WTC11 (cell line): ENCODE data around the gene HK2. TPM values are rescaled to one million over a fixed set of nuclear protein-coding genes. Genes with fewer than 3 reads are reported as not detected.

ENCODE experiments used
- ATAC-seq: fragments of 200-7000 bp; cut with Tn5 transposase; 2 replicates; pipeline ENCODE4 v1.10.0; 2021; ENCODE audit warnings: mild to moderate bottlenecking, moderate library complexity
- CTCF ChIA-PET: fragments of 300-600 bp; sonication (Branson Sonifier 250); formaldehyde crosslinking; loops from one replicate; lab custom pipeline; 2021; ENCODE audit warnings: antibody characterized with exemption; lab: Charles Lee
- POLR2A ChIA-PET: fragments of 350-600 bp; sonication (Branson Sonifier 250); formaldehyde crosslinking; loops from one replicate; lab custom pipeline; 2021; ENCODE audit warnings: antibody characterized with exemption; lab: Charles Lee
- DNase-seq: peaks from one replicate; pipeline ENCODE4 v3.0.0; 2021; ENCODE audit warnings: low spot score
- H3K27ac Mint-ChIP-seq: 2 replicates; pipeline ENCODE4 v1.8.0; 2021; ENCODE audit warnings: mixed read lengths
- H3K27me3 Mint-ChIP-seq: 2 replicates; pipeline ENCODE4 v1.8.0; 2021; ENCODE audit warnings: low read depth, mild to moderate bottlenecking, moderate library complexity, mixed read lengths
- H3K36me3 Mint-ChIP-seq: 2 replicates; pipeline ENCODE4 v1.8.0; 2021; ENCODE audit warnings: mixed read lengths
- H3K4me1 Mint-ChIP-seq: 2 replicates; pipeline ENCODE4 v1.8.0; 2022; ENCODE audit warnings: mixed read lengths
- H3K4me3 Mint-ChIP-seq: 2 replicates; pipeline ENCODE4 v1.8.0; 2021; ENCODE audit warnings: mild to moderate bottlenecking, moderate library complexity, mixed read lengths
- H3K9me3 Mint-ChIP-seq: 2 replicates; pipeline ENCODE4 v1.8.0; 2021; ENCODE audit warnings: mixed read lengths
- CBFB ChIP-seq: sonication (generic); formaldehyde crosslinking; IDR thresholded peaks from 2 replicates; pipeline ENCODE4 v1.8.1; 2022; ENCODE audit warnings: mild to moderate bottlenecking, low read depth, missing genetic modification reagents
- CREB1 ChIP-seq: sonication (generic); formaldehyde crosslinking; IDR thresholded peaks from 2 replicates; pipeline ENCODE4 v1.8.0; 2023; ENCODE audit warnings: mild to moderate bottlenecking, missing genetic modification reagents
- CREM ChIP-seq: sonication (generic); formaldehyde crosslinking; IDR thresholded peaks from 2 replicates; pipeline ENCODE4 v1.8.1; 2022; ENCODE audit warnings: mild to moderate bottlenecking, missing genetic modification reagents, moderate library complexity
- ELF4 ChIP-seq: sonication (generic); formaldehyde crosslinking; IDR thresholded peaks from 2 replicates; pipeline ENCODE4 v1.8.1; 2022; ENCODE audit warnings: low read depth, mild to moderate bottlenecking, moderate library complexity, missing genetic modification reagents
- IRF2 ChIP-seq: sonication (generic); formaldehyde crosslinking; IDR thresholded peaks from 2 replicates; pipeline ENCODE4 v1.8.0; 2022; ENCODE audit warnings: low read depth, missing genetic modification reagents, borderline replicate concordance
- KAT7 ChIP-seq: sonication (generic); formaldehyde crosslinking; IDR thresholded peaks from 2 replicates; pipeline ENCODE4 v1.8.1; 2023; ENCODE audit warnings: missing genetic modification reagents, mild to moderate bottlenecking, borderline replicate concordance
- MXD4 ChIP-seq: fragments of 250-450 bp; sonication (Bioruptor Pico); IDR thresholded peaks from 2 replicates; pipeline ENCODE4 v1.8.0; 2021; ENCODE audit warnings: mild to moderate bottlenecking, moderate library complexity, borderline replicate concordance
- NFYB ChIP-seq: sonication (generic); formaldehyde crosslinking; conservative IDR thresholded peaks from 2 replicates; pipeline ENCODE4 v1.8.0; 2022; ENCODE audit warnings: low read depth, missing genetic modification reagents
- OVOL2 ChIP-seq: fragments of 250-450 bp; sonication (Bioruptor Pico); IDR thresholded peaks from 2 replicates; pipeline ENCODE4 v1.9.0; 2021; ENCODE audit warnings: mild to moderate bottlenecking, borderline replicate concordance
- SMAD3 ChIP-seq: sonication (generic); formaldehyde crosslinking; IDR thresholded peaks from 2 replicates; pipeline ENCODE4 v1.8.0; 2022; ENCODE audit warnings: missing genetic modification reagents, mild to moderate bottlenecking, borderline replicate concordance
- SOX15 ChIP-seq: fragments of 250-450 bp; sonication (Bioruptor Pico); IDR thresholded peaks from 2 replicates; pipeline ENCODE4 v1.9.0; 2021; ENCODE audit warnings: mild to moderate bottlenecking
- TP53 ChIP-seq: sonication (generic); formaldehyde crosslinking; IDR thresholded peaks from 2 replicates; pipeline ENCODE4 v1.8.1; 2023; ENCODE audit warnings: mild to moderate bottlenecking, missing genetic modification reagents
- ZBTB21 ChIP-seq: sonication (generic); formaldehyde crosslinking; IDR thresholded peaks from 2 replicates; pipeline ENCODE4 v1.8.1; 2023; ENCODE audit warnings: mild to moderate bottlenecking, missing genetic modification reagents, borderline replicate concordance
- total RNA-seq: library from RNA; stranded (reverse); gene quantifications from 3 replicates; pipeline ENCODE4 v1.2.3, GENCODE V29; 2021
- TF ChIP-seq, protein P1 (sequence below): fragments of 250-450 bp; sonication (Bioruptor Pico); IDR thresholded peaks from 2 replicates; pipeline ENCODE4 v1.9.0; 2021; ENCODE audit warnings: moderate library complexity, mild to moderate bottlenecking, inconsistent platforms, borderline replicate concordance
- TF ChIP-seq, protein P2 (sequence below): sonication (generic); formaldehyde crosslinking; IDR thresholded peaks from 2 replicates; pipeline ENCODE4 v1.8.0; 2022; ENCODE audit warnings: mild to moderate bottlenecking, missing genetic modification reagents
- TF ChIP-seq, protein P3 (sequence below): fragments of 250-450 bp; sonication (Bioruptor Pico); IDR thresholded peaks from 2 replicates; pipeline ENCODE4 v1.9.0; 2021; ENCODE audit warnings: mild to moderate bottlenecking
- TF ChIP-seq, protein P4 (sequence below): fragments of 200-600 bp; IDR thresholded peaks from 2 replicates; pipeline ENCODE4 v1.8.0; 2022; ENCODE audit warnings: antibody characterized with exemption
- TF ChIP-seq, protein P5 (sequence below): sonication (generic); formaldehyde crosslinking; IDR thresholded peaks from 2 replicates; pipeline ENCODE4 v1.8.1; 2022; ENCODE audit warnings: mild to moderate bottlenecking, moderate library complexity, missing genetic modification reagents
- TF ChIP-seq, protein P6 (sequence below): sonication (generic); formaldehyde crosslinking; IDR thresholded peaks from 2 replicates; pipeline ENCODE4 v1.8.1; 2023; ENCODE audit warnings: mild to moderate bottlenecking, missing genetic modification reagents, borderline replicate concordance
- TF ChIP-seq, protein P7 (sequence below): fragments of 250-450 bp; sonication (Bioruptor Pico); IDR thresholded peaks from 2 replicates; pipeline ENCODE4 v1.9.0; 2021; ENCODE audit warnings: mild to moderate bottlenecking
- TF ChIP-seq, protein P8 (sequence below): sonication (generic); formaldehyde crosslinking; IDR thresholded peaks from 2 replicates; pipeline ENCODE4 v1.8.1; 2022; ENCODE audit warnings: low read depth, mild to moderate bottlenecking, moderate library complexity, missing genetic modification reagents, borderline replicate concordance

The HK2 gene
- total RNA-seq, 1 experiment from 2014 or later = 61.6 TPM

DNA sequence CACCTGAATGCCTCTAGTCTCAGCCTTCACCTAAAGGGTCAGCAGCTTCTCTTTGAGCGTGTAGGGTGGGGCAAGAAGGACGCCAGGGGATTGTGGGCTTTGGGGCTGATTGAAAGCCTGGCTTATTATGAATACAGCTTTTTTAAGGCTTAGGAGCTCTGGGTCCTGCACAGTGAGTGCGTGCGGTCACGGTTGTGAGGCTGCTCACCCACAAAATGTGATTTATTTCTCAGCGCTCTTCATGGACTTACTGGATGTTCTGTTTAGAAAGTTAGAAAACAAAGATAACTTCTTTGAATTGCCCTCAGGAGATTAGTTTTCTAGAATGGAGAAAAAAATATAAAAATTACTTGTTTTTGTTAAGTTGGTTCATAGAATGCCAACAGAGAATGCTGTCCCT, 37.5 kb downstream of the HK2 start (continued):
- TF ChIP-seq IRF2 (CRISPR knock-in tag) = no peak
- TF ChIP-seq SMAD3 = no peak
- TF ChIP-seq, protein P1, sequence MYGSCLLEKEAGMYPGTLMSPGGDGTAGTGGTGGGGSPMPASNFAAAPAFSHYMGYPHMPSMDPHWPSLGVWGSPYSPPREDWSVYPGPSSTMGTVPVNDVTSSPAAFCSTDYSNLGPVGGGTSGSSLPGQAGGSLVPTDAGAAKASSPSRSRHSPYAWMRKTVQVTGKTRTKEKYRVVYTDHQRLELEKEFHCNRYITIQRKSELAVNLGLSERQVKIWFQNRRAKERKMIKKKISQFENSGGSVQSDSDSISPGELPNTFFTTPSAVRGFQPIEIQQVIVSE (CRISPR knock-in tag) = no peak
- TF ChIP-seq KAT7 = no peak
- TF ChIP-seq, protein P2, sequence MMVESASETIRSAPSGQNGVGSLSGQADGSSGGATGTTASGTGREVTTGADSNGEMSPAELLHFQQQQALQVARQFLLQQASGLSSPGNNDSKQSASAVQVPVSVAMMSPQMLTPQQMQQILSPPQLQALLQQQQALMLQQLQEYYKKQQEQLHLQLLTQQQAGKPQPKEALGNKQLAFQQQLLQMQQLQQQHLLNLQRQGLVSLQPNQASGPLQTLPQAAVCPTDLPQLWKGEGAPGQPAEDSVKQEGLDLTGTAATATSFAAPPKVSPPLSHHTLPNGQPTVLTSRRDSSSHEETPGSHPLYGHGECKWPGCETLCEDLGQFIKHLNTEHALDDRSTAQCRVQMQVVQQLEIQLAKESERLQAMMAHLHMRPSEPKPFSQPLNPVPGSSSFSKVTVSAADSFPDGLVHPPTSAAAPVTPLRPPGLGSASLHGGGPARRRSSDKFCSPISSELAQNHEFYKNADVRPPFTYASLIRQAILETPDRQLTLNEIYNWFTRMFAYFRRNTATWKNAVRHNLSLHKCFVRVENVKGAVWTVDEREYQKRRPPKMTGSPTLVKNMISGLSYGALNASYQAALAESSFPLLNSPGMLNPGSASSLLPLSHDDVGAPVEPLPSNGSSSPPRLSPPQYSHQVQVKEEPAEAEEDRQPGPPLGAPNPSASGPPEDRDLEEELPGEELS (CRISPR knock-in tag) = no peak
- TF ChIP-seq, protein P3, sequence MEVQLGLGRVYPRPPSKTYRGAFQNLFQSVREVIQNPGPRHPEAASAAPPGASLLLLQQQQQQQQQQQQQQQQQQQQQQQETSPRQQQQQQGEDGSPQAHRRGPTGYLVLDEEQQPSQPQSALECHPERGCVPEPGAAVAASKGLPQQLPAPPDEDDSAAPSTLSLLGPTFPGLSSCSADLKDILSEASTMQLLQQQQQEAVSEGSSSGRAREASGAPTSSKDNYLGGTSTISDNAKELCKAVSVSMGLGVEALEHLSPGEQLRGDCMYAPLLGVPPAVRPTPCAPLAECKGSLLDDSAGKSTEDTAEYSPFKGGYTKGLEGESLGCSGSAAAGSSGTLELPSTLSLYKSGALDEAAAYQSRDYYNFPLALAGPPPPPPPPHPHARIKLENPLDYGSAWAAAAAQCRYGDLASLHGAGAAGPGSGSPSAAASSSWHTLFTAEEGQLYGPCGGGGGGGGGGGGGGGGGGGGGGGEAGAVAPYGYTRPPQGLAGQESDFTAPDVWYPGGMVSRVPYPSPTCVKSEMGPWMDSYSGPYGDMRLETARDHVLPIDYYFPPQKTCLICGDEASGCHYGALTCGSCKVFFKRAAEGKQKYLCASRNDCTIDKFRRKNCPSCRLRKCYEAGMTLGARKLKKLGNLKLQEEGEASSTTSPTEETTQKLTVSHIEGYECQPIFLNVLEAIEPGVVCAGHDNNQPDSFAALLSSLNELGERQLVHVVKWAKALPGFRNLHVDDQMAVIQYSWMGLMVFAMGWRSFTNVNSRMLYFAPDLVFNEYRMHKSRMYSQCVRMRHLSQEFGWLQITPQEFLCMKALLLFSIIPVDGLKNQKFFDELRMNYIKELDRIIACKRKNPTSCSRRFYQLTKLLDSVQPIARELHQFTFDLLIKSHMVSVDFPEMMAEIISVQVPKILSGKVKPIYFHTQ = no peak
- no peak for TF ChIP-seq ZBTB21 (CRISPR knock-in tag)
- TF ChIP-seq CREM (CRISPR knock-in tag) = no peak
- TF ChIP-seq, protein P4, sequence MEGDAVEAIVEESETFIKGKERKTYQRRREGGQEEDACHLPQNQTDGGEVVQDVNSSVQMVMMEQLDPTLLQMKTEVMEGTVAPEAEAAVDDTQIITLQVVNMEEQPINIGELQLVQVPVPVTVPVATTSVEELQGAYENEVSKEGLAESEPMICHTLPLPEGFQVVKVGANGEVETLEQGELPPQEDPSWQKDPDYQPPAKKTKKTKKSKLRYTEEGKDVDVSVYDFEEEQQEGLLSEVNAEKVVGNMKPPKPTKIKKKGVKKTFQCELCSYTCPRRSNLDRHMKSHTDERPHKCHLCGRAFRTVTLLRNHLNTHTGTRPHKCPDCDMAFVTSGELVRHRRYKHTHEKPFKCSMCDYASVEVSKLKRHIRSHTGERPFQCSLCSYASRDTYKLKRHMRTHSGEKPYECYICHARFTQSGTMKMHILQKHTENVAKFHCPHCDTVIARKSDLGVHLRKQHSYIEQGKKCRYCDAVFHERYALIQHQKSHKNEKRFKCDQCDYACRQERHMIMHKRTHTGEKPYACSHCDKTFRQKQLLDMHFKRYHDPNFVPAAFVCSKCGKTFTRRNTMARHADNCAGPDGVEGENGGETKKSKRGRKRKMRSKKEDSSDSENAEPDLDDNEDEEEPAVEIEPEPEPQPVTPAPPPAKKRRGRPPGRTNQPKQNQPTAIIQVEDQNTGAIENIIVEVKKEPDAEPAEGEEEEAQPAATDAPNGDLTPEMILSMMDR = no peak
- TF ChIP-seq, protein P5, sequence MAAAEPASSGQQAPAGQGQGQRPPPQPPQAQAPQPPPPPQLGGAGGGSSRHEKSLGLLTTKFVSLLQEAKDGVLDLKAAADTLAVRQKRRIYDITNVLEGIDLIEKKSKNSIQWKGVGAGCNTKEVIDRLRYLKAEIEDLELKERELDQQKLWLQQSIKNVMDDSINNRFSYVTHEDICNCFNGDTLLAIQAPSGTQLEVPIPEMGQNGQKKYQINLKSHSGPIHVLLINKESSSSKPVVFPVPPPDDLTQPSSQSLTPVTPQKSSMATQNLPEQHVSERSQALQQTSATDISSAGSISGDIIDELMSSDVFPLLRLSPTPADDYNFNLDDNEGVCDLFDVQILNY (CRISPR knock-in tag) = no peak
- no peak for TF ChIP-seq OVOL2 (CRISPR knock-in tag)

DNA sequence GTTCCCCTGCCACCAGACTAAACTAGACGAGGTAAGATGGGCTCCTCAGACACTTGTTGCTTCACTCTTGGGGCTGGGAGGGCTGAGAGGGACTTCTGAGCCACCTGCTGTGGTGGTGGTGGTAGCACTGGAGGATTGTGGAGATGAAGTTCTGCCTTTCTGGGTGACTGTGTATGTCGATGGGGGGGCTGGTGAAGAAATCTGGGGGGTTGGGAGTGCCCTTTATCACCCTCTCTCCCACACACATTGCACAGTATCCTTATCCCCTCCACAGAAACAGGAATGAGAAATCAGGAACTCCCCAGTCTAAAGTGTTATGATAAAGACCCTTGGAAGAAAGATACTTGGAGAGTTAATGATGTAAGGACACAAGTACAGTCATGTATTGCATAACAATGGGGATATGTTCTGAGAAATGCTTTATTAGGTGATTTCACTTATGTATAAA, 38.5 kb downstream of the HK2 start:
- Mint-ChIP-seq H3K4me1 (peaks cover 20% of the 10 kb centered on the region), H3K36me3 (peaks cover 79% of the 10 kb centered on the region), H3K4me3 (no peak overlapping the region), H3K27me3 (no peaks in the 10 kb centered on the region), H3K27ac (0 out of 2 replicates have a peak overlapping the region, but pooled peaks have one; percentile 15), H3K9me3 (no peaks in the 10 kb centered on the region)
- POLR2A ChIA-PET = no interaction called here
- CTCF ChIA-PET = no interaction called here
- ATAC-seq (no peak), DNase-seq (no peak)
- TF ChIP-seq ELF4 (CRISPR knock-in tag) (no peak), CREB1 (CRISPR knock-in tag) (no peak), CBFB (no peak), MXD4 (CRISPR knock-in tag) (no peak), TP53 (CRISPR knock-in tag) (no peak), NFYB (CRISPR knock-in tag) (no peak), SOX15 (no peak)
- TF ChIP-seq, protein P2 (CRISPR knock-in tag) = no peak
- TF ChIP-seq, protein P6, sequence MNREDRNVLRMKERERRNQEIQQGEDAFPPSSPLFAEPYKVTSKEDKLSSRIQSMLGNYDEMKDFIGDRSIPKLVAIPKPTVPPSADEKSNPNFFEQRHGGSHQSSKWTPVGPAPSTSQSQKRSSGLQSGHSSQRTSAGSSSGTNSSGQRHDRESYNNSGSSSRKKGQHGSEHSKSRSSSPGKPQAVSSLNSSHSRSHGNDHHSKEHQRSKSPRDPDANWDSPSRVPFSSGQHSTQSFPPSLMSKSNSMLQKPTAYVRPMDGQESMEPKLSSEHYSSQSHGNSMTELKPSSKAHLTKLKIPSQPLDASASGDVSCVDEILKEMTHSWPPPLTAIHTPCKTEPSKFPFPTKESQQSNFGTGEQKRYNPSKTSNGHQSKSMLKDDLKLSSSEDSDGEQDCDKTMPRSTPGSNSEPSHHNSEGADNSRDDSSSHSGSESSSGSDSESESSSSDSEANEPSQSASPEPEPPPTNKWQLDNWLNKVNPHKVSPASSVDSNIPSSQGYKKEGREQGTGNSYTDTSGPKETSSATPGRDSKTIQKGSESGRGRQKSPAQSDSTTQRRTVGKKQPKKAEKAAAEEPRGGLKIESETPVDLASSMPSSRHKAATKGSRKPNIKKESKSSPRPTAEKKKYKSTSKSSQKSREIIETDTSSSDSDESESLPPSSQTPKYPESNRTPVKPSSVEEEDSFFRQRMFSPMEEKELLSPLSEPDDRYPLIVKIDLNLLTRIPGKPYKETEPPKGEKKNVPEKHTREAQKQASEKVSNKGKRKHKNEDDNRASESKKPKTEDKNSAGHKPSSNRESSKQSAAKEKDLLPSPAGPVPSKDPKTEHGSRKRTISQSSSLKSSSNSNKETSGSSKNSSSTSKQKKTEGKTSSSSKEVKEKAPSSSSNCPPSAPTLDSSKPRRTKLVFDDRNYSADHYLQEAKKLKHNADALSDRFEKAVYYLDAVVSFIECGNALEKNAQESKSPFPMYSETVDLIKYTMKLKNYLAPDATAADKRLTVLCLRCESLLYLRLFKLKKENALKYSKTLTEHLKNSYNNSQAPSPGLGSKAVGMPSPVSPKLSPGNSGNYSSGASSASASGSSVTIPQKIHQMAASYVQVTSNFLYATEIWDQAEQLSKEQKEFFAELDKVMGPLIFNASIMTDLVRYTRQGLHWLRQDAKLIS (CRISPR knock-in tag) = no peak
- TF ChIP-seq, protein P7, sequence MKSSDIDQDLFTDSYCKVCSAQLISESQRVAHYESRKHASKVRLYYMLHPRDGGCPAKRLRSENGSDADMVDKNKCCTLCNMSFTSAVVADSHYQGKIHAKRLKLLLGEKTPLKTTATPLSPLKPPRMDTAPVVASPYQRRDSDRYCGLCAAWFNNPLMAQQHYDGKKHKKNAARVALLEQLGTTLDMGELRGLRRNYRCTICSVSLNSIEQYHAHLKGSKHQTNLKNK = no peak
- TF ChIP-seq, protein P8, sequence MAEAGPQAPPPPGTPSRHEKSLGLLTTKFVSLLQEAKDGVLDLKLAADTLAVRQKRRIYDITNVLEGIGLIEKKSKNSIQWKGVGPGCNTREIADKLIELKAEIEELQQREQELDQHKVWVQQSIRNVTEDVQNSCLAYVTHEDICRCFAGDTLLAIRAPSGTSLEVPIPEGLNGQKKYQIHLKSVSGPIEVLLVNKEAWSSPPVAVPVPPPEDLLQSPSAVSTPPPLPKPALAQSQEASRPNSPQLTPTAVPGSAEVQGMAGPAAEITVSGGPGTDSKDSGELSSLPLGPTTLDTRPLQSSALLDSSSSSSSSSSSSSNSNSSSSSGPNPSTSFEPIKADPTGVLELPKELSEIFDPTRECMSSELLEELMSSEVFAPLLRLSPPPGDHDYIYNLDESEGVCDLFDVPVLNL (CRISPR knock-in tag) = no peak
